HCT116 (cell line): Measurements from ENCODE around the gene GRHL3. TPM values are rescaled to one million over a fixed set of nuclear protein-coding genes. Genes with fewer than 3 reads are reported as not detected.

Experiments
- ATAC-seq: fragments of 200-7000 bp; cut with Tn5 transposase; 2 replicates; pipeline ENCODE4 v1.9.1; 2020; ENCODE audit warnings: mild to moderate bottlenecking, moderate library complexity
- BruUV-seq: library from RNA; stranded (reverse); fragments of 400-500 nt; replicated peaks from 2 replicates; lab custom pipeline; 2021; lab: Mats Ljungman, UMichigan
- CTCF ChIA-PET: fragments of 300-600 bp; sonication (Branson Sonifier 250); formaldehyde crosslinking; loops from one replicate; lab custom pipeline; 2021; ENCODE audit warnings: antibody characterized with exemption; lab: Charles Lee
- POLR2A ChIA-PET: fragments of 300-600, 350-600 bp; sonication (Branson Sonifier 250); formaldehyde crosslinking; loops from one replicate; lab custom pipeline; 2021; ENCODE audit warnings: antibody characterized with exemption; lab: Charles Lee
- RAD21 ChIA-PET, 2 experiments: fragments of 300-600 bp; sonication (Branson Sonifier 250); formaldehyde crosslinking; loops; one replicate each; lab custom pipeline; 2023; ENCODE audit warnings: low total read pairs in 2 of 2; ENCODE audit not compliant: uncharacterized antibody in 2 of 2, unreplicated experiment in 2 of 2, low non-redundant PET in 1 of 2; lab: Charles Lee
- DNase-seq: peaks from one replicate; pipeline ENCODE4 v3.0.0-alpha.2; 2010; ENCODE audit warnings: low read depth, low spot score
- H2AFZ ChIP-seq: fragments of 200-600 bp; shearing (Covaris generic), sonication (generic); 2 replicates; pipeline ENCODE4 v1.6.1; 2017; ENCODE audit warnings: low read depth, mixed run types, mixed read lengths, antibody characterized with exemption, low read length; ENCODE audit not compliant: poor library complexity, severe bottlenecking
- H3K27ac ChIP-seq: 2 replicates; pipeline ENCODE4 v1.5.1; 2012; ENCODE audit warnings: low read depth, low read length
- H3K27me3 ChIP-seq: fragments of 200-600 bp; sonication (generic); 2 replicates; pipeline ENCODE4 v1.6.1; 2016; ENCODE audit warnings: mixed run types, low read length, mixed read lengths; ENCODE audit not compliant: insufficient read depth
- H3K36me3 ChIP-seq, 2 experiments: fragments of 200-500 bp in 1 of 2; fragments of 200-600 bp in 1 of 2; sonication (Bioruptor generic) in 1 of 2; sonication (generic) in 1 of 2; 2 replicates each; pipeline versions ENCODE4 v1.5.1 to v1.6.1; 2014 to 2016; ENCODE audit warnings: low read length in 2 of 2, inconsistent platforms in 1 of 2, mixed read lengths in 1 of 2, mixed run types in 1 of 2; ENCODE audit not compliant: insufficient read depth in 2 of 2, control insufficient read depth in 1 of 2
- H3K4me1 ChIP-seq, 2 experiments: fragments of 200-600 bp in 1 of 2; sonication (generic) in 1 of 2; 2 replicates each; pipeline versions ENCODE4 v1.5.1 to v1.6.1; 2012 to 2017; ENCODE audit warnings: low read length in 2 of 2, inconsistent platforms in 1 of 2, mild to moderate bottlenecking in 1 of 2, mixed read lengths in 1 of 2, mixed run types in 1 of 2, moderate library complexity in 1 of 2; ENCODE audit not compliant: insufficient read depth in 2 of 2, control insufficient read depth in 1 of 2
- H3K4me2 ChIP-seq: fragments of 200-600 bp; sonication (generic); 2 replicates; pipeline ENCODE4 v1.6.1; 2017; ENCODE audit warnings: mixed run types, low read length, mixed read lengths
- H3K4me3 ChIP-seq, 2 experiments: fragments of 200-600 bp in 1 of 2; sonication (generic) in 1 of 2; replicated peaks in 1 of 2; 2 replicates each; pipeline ENCODE4 v1.5.1; 2011 to 2016; ENCODE audit warnings: low read length in 2 of 2, control low read depth in 1 of 2, low read depth in 1 of 2, mild to moderate bottlenecking in 1 of 2, mixed read lengths in 1 of 2, mixed run types in 1 of 2
- H3K79me2 ChIP-seq: fragments of 200-600 bp; sonication (generic); 2 replicates; pipeline ENCODE4 v1.6.1; 2017; ENCODE audit warnings: mild to moderate bottlenecking, mixed run types, low read length, moderate library complexity, mixed read lengths; ENCODE audit not compliant: insufficient read depth
- H3K9ac ChIP-seq: fragments of 200-600 bp; sonication (generic); 2 replicates; pipeline ENCODE4 v1.6.1; 2016; ENCODE audit warnings: low read length, mixed read lengths
- H3K9me2 ChIP-seq: fragments of 200-600 bp; sonication (generic), shearing (Covaris generic); 2 replicates; pipeline ENCODE4 v1.6.1; 2017; ENCODE audit warnings: mixed run types, mild to moderate bottlenecking, moderate library complexity; ENCODE audit not compliant: insufficient read depth
- H3K9me3 ChIP-seq, 2 experiments: fragments of 200-500 bp in 1 of 2; fragments of 200-600 bp in 1 of 2; sonication (Bioruptor generic) in 1 of 2; sonication (generic) in 1 of 2; 2 replicates each; pipeline ENCODE4 v1.6.1; 2014 to 2017; ENCODE audit warnings: low read length in 2 of 2, mixed read lengths in 2 of 2, inconsistent platforms in 1 of 2, low read depth in 1 of 2, mild to moderate bottlenecking in 1 of 2, mixed run types in 1 of 2, moderate library complexity in 1 of 2; ENCODE audit not compliant: control insufficient read depth in 1 of 2, insufficient read depth in 1 of 2
- H4K20me1 ChIP-seq: fragments of 200-600 bp; sonication (generic), shearing (Covaris generic); 2 replicates; pipeline ENCODE4 v1.6.1; 2017; ENCODE audit warnings: mixed run types, mild to moderate bottlenecking, moderate library complexity; ENCODE audit not compliant: insufficient read depth
- ATF3 ChIP-seq: IDR thresholded peaks from 2 replicates; pipeline ENCODE4 v1.6.1; 2012
- CEBPB ChIP-seq: IDR thresholded peaks from 2 replicates; pipeline ENCODE4 v1.6.1; 2012; ENCODE audit warnings: low read depth
- CTCF ChIP-seq, 3 experiments: fragments of 200-600 bp in 1 of 3; sonication (generic) in 1 of 3; IDR thresholded peaks in 2 of 3; conservative IDR thresholded peaks in 1 of 3; 2 replicates each; pipeline ENCODE4 v1.5.1; 2012 to 2017; ENCODE audit warnings: low read depth in 2 of 3, low read length in 2 of 3, antibody characterized with exemption in 1 of 3, borderline replicate concordance in 1 of 3, control low read depth in 1 of 3, mild to moderate bottlenecking in 1 of 3, mixed read lengths in 1 of 3, mixed run types in 1 of 3, moderate library complexity in 1 of 3; ENCODE audit not compliant: insufficient read depth in 1 of 3
- EGR1 ChIP-seq: IDR thresholded peaks from 2 replicates; pipeline ENCODE4 v1.6.1; 2012; ENCODE audit warnings: low read depth
- EZH2phosphoT487 ChIP-seq: fragments of 200-600 bp; IDR thresholded peaks from 2 replicates; pipeline ENCODE4 v1.6.1; 2018; ENCODE audit warnings: antibody characterized with exemption, borderline replicate concordance
- FOSL1 ChIP-seq: IDR thresholded peaks from 2 replicates; pipeline ENCODE4 v1.6.1; 2012; ENCODE audit warnings: low read depth
- JUND ChIP-seq: IDR thresholded peaks from 2 replicates; pipeline ENCODE4 v1.6.1; 2012
- MAX ChIP-seq: IDR thresholded peaks from 2 replicates; pipeline ENCODE4 v1.6.1; 2012
- POLR2AphosphoS5 ChIP-seq: IDR thresholded peaks from 2 replicates; pipeline ENCODE4 v1.6.1; 2011; ENCODE audit warnings: mild to moderate bottlenecking, low read depth, low read length, moderate library complexity
- RAD21 ChIP-seq: IDR thresholded peaks from 2 replicates; pipeline ENCODE4 v1.6.1; 2012; ENCODE audit warnings: low read depth, mild to moderate bottlenecking
- SIN3A ChIP-seq: IDR thresholded peaks from 2 replicates; pipeline ENCODE4 v1.6.1; 2012; ENCODE audit warnings: low read depth
- SP1 ChIP-seq: IDR thresholded peaks from 2 replicates; pipeline ENCODE4 v1.6.1; 2012; ENCODE audit warnings: low read depth
- SRF ChIP-seq: IDR thresholded peaks from 2 replicates; pipeline ENCODE4 v1.6.1; 2012; ENCODE audit warnings: low read depth
- ZBTB33 ChIP-seq: IDR thresholded peaks from 2 replicates; pipeline ENCODE4 v1.6.1; 2011; ENCODE audit warnings: mild to moderate bottlenecking, low read length, moderate library complexity; ENCODE audit not compliant: insufficient replicate concordance; ENCODE audit errors: extremely low read depth
- intact Hi-C: fragments of 100-400 bp; cut with micrococcal nuclease; formaldehyde crosslinking; loops from 2 replicates; pipeline ENCODE4 v1.10.0; 2022
- total RNA-seq: library from RNA; stranded (reverse); gene quantifications from one replicate; pipeline ENCODE4 v1.2.1, GENCODE V29; 2021; ENCODE audit not compliant: unreplicated experiment

Gene GRHL3
- total RNA-seq, 1 experiment from 2014 or later, result 1.0 TPM

- POLR2A ChIA-PET, result no interaction called here
- Histone ChIP-seq H3K4me3 (no peak overlapping the region), H4K20me1 (no peaks in the 10 kb centered on the region), H3K9ac (no peak overlapping the region), H3K4me2 (no peak overlapping the region), H3K27ac (no peak overlapping the region), H3K9me2 (no peaks in the 10 kb centered on the region), H3K36me3 (no peaks in the 10 kb centered on the region), H3K4me1 (peaks cover 38 to 50% of the 10 kb centered on the region in 2 experiments), H3K9me3 (no peaks in the 10 kb centered on the region), H2AFZ (no peak overlapping the region), H3K27me3 (peaks cover 5% of the 10 kb centered on the region; the same call in 1 of the 2 replicates), H3K79me2 (no peaks in the 10 kb centered on the region)
- no TSS peak for BruUV-seq
- CTCF ChIA-PET, result interaction anchor here (0.9 kb wide), 1 partner anchor 84 kb away, joined by 3 read pairs; no protein-coding TSS in a partner anchor
- intact Hi-C loops, result no loop called here
- TF ChIP-seq RAD21 (no peak), POLR2AphosphoS5 (no peak)
- ATAC-seq, result no peak
- RAD21 ChIA-PET, result no interaction called here
- DNase-seq, result no peak
These were observed 36.7 kb upstream of the GRHL3 start for GRCh38 chr1:24282491-24282890.

GRCh38 chr1:24283326-24284155 is 35.6 kb upstream of the GRHL3 start:
- H3K9me2 ChIP-seq, result no peaks in the 10 kb centered on the region
- H3K9ac ChIP-seq, result peak overlapping the region; percentile 27
- peak overlapping the region in 1 of 2 experiments; percentile 29; a peak in 2 of 4 replicates for H3K4me3 ChIP-seq
- no peaks in the 10 kb centered on the region for H3K9me3 ChIP-seq
- H3K4me2 ChIP-seq, result peak overlapping the region; percentile 69
- CTCF ChIA-PET, result interaction anchor here (1.2 to 1.5 kb wide), 3 partner anchors 81 to 132 kb away, joined by 3 to 10 read pairs (median 5); partner anchors contain the start of gene NIPAL3
- H3K79me2 ChIP-seq, result no peaks in the 10 kb centered on the region
- ATAC-seq, result peak; percentile 64
- RAD21 ChIA-PET, result no interaction called here
- POLR2A ChIA-PET, result interaction anchor here (0.7 to 1.1 kb wide), 2 partner anchors 82 to 87 kb away, joined by 3 read pairs; no protein-coding TSS in a partner anchor
- H3K4me1 ChIP-seq, result peaks cover 38 to 49% of the 10 kb centered on the region in 2 experiments
- no peaks in the 10 kb centered on the region for H3K36me3 ChIP-seq
- H4K20me1 ChIP-seq, result no peaks in the 10 kb centered on the region
- peak; percentile 56 for DNase-seq
- no TSS peak for BruUV-seq
- intact Hi-C loops, result no loop called here
- H2AFZ ChIP-seq, result peak overlapping the region; percentile 62
- peaks cover 5% of the 10 kb centered on the region; the same call in 1 of the 2 replicates for H3K27me3 ChIP-seq
- peak overlapping the region; percentile 66 for H3K27ac ChIP-seq
- peak; percentile 68 for TF ChIP-seq JUND
- peak; percentile 6 for TF ChIP-seq ZBTB33
- no peak; the same call in 1 of the 2 replicates for TF ChIP-seq SRF
- no peak for TF ChIP-seq EGR1
- TF ChIP-seq CTCF (IDR thresholded peaks at IDR 0.05 in 2 of 3, conservative IDR thresholded peaks at IDR 0.05 in 1 of 3; ENCODE audit: borderline replicate concordance in 1 of 3, insufficient read depth in 1 of 3, low read depth in 2 of 3, low read length in 2 of 3), result no peak
- peak; percentile 65; the same call in 1 of the 2 replicates for TF ChIP-seq CEBPB
- peak; percentile 82 for TF ChIP-seq SP1
- no peak; the same call in 1 of the 2 replicates for TF ChIP-seq FOSL1
- no peak for TF ChIP-seq EZH2phosphoT487
- TF ChIP-seq ATF3, result no peak
- peak; percentile 30 for TF ChIP-seq MAX
- TF ChIP-seq SIN3A, result no peak; the same call in 1 of the 2 replicates
- TF ChIP-seq, all 23 proteins: peak for 5
